ENCODE results near the gene ZFP36L2.

The ZFP36L2 gene

GRCh38 chr2:43186321-43186678 lies 40.1 kb downstream of the ZFP36L2 start:
- DNase-seq (ENCODE audit: low spot score) = no peak

GRCh38 chr2:43185146-43185545 lies 41.3 kb downstream of the ZFP36L2 start:
- peak; percentile 57 for DNase-seq (ENCODE audit: low spot score)

- peak; percentile 99 for DNase-seq (ENCODE audit: low spot score)
Measured at GRCh38 chr2:43184339-43184895, 42.0 kb downstream of the ZFP36L2 start.

GRCh38 chr2:43183743-43184142 lies 42.7 kb downstream of the ZFP36L2 start:
- DNase-seq (ENCODE audit: low spot score) = no peak

- no peak for DNase-seq (ENCODE audit: low spot score)
Measured at GRCh38 chr2:43180897-43181296, 45.5 kb downstream of the ZFP36L2 start.

- DNase-seq (ENCODE audit: low spot score) = no peak
Measured at GRCh38 chr2:43179942-43180341, 46.5 kb downstream of the ZFP36L2 start.

- peak; percentile 80 for DNase-seq (ENCODE audit: low spot score)
Measured at GRCh38 chr2:43178602-43179542, 47.5 kb downstream of the ZFP36L2 start.

GRCh38 chr2:43178055-43178598 lies 48.3 kb downstream of the ZFP36L2 start:
- no peak for DNase-seq (ENCODE audit: low spot score)

- DNase-seq (ENCODE audit: low spot score) = no peak
Measured at GRCh38 chr2:43176449-43176848, 50.0 kb downstream of the ZFP36L2 start.

- no peak for DNase-seq (ENCODE audit: low spot score)
Measured at GRCh38 chr2:43175876-43176275, 50.5 kb downstream of the ZFP36L2 start.

GRCh38 chr2:43175020-43175441 lies 51.4 kb downstream of the ZFP36L2 start:
- peak; percentile 23 for DNase-seq (ENCODE audit: low spot score)

GRCh38 chr2:43174368-43174916 lies 52.0 kb downstream of the ZFP36L2 start:
- no peak for DNase-seq (ENCODE audit: low spot score)
